Measurements from ENCODE around the gene CRKL. TPM values are rescaled to one million over a fixed set of nuclear protein-coding genes. Genes with fewer than 3 reads are reported as not detected.

Gene CRKL
- total RNA-seq, 1 donor from 2014 or later: 59.1 TPM

DNA sequence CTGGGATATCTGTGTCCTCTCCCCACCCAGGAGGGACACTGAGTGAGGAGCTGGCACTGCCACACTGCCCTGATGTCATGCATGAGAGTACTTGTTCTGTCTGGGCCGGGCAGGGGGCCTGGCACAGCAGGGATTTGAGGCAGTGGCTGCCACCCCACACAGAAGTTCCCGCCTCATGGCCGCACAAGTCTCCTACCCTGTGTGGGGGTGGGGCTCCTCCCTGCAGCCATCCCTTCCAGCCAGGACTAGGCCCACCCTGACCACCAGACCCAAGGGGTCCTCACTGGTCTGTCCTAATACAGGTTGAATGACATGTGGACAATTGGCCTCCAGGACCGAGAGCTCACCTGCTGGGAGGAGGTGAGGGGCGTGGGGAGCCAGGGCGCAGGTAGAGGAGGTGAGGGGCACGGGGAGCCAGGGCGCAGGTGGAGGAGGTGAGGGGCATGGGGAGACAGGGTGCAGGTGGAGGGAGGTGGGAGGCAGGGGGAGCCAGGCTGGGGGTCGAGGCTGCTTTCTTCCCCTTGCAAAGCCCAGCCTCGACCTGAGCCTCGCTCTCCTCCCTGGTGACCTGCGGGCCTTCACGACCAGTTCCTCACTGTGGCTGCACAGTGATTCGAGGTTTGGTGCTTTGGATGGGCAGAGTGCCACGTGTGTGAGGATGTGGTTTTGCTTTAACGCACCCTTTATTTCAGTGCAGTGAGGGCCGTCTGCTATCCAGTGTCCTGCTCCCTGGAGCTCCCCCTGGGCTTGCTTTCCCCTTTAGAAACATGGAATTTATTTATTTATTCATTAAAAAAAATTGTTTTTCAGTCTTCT is 72.3 kb downstream of the CRKL start:
- no peak overlapping the region for H3K27ac Mint-ChIP-seq (ENCODE audit: unreplicated experiment)
- TF ChIP-seq, protein P1, sequence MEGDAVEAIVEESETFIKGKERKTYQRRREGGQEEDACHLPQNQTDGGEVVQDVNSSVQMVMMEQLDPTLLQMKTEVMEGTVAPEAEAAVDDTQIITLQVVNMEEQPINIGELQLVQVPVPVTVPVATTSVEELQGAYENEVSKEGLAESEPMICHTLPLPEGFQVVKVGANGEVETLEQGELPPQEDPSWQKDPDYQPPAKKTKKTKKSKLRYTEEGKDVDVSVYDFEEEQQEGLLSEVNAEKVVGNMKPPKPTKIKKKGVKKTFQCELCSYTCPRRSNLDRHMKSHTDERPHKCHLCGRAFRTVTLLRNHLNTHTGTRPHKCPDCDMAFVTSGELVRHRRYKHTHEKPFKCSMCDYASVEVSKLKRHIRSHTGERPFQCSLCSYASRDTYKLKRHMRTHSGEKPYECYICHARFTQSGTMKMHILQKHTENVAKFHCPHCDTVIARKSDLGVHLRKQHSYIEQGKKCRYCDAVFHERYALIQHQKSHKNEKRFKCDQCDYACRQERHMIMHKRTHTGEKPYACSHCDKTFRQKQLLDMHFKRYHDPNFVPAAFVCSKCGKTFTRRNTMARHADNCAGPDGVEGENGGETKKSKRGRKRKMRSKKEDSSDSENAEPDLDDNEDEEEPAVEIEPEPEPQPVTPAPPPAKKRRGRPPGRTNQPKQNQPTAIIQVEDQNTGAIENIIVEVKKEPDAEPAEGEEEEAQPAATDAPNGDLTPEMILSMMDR (IDR thresholded peaks at IDR 0.05; ENCODE audit: unreplicated experiment): no peak

DNA sequence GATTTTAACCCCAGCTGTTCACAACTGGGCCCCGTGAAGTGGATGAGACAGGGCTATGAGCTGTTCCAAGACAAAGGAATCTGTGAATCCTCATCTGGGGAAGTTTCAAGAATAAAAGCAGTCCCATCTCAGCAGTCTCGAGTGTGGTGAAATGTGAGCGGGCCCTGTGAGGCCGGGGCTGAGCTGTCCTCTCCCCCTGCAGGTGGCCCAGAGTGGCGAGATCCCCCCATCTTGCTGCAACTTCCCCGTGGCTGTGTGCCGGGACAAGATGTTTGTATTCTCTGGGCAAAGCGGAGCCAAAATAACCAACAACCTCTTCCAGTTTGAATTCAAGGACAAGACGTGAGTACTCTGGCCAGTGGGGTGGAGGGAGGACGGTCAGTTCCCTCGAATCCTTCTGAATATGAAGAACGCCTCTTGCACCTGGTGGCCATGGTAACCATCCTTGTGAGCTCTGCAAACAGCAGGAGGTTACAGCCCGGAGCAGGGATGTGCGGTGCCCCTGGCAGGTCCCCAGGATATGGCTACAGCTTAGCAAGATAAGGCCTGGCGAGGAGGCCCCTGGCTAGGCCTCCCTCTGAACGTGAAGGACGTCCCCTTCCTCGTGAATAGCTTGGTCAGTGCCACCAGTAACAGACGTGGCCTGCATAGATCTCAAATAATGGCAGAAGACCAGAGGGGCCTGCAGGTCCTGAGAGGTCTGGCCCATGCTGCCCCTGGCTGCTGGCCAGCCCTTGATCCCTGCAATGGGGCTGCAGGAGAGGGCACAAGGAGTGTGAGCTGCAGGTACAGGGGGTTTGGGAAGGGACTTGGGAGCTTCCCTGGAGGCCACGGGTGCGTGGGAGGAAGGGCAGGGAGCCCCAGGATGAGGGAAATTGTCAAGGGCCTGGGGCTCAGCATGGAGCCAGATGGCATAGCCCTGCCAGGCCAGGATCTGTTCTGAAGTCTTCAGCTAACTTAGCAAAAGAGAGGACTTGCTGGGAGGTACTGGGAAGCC is 73.3 kb downstream of the CRKL start:
- no peaks in the 10 kb centered on the region for H3K9me3 Mint-ChIP-seq (ENCODE audit: unreplicated experiment)
- TF ChIP-seq, protein P1 (IDR thresholded peaks at IDR 0.05; ENCODE audit: unreplicated experiment): no peak
- peaks cover 22% of the 10 kb centered on the region for H3K36me3 Mint-ChIP-seq (ENCODE audit: low read depth, unreplicated experiment)
- H3K27ac Mint-ChIP-seq (ENCODE audit: unreplicated experiment): no peak overlapping the region
- peaks cover 8% of the 10 kb centered on the region for H3K27me3 Mint-ChIP-seq (ENCODE audit: unreplicated experiment)
- no peak overlapping the region for H3K4me3 Mint-ChIP-seq (ENCODE audit: unreplicated experiment)
- DNase-seq (ENCODE audit: low spot score): no peak
- no peaks in the 10 kb centered on the region for H3K4me1 Mint-ChIP-seq (ENCODE audit: unreplicated experiment)

More for the DNA sequence above, 72.3 kb downstream of the CRKL start:
- H3K9me3 Mint-ChIP-seq (ENCODE audit: unreplicated experiment): no peaks in the 10 kb centered on the region
- no peaks in the 10 kb centered on the region for H3K4me1 Mint-ChIP-seq (ENCODE audit: unreplicated experiment)
- H3K4me3 Mint-ChIP-seq (ENCODE audit: unreplicated experiment): no peak overlapping the region
- DNase-seq (ENCODE audit: low spot score): no peak
- H3K27me3 Mint-ChIP-seq (ENCODE audit: unreplicated experiment): peaks cover 8% of the 10 kb centered on the region
- H3K36me3 Mint-ChIP-seq (ENCODE audit: low read depth, unreplicated experiment): peaks cover 18% of the 10 kb centered on the region

DNA sequence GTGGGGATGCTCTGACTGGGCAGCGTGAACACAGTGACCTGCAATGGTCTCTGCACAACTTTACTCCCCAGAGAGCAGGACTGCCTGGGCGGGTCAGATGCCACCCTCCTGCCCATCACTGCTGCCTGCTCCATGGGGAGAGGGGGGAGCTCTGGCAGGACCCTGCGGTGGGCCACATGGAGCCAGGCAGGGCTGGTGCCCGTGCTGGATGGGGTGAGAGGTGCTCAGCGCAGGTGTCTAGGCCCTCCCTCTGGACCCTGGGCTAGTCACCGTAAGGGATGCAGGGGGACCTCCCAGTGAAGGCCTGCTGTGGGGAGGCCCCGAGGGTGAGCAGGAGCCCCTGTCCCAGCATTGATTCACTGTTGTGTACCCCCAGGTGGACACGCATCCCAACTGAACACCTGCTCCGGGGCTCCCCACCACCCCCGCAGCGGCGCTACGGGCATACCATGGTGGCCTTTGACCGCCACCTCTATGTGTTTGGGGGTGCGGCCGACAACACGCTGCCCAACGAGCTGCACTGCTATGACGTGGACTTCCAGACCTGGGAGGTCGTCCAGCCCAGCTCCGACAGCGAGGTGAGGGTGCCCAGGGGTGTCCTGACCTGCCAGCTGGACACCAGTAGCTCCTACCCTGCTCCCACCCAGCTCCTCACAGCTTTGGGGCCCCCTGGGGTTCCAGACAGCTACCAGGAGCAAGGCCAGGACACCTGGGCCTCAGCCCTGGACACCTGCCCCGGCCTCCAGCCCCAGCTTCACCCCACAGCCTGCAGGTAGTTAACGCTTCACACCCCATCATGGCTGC is 74.2 kb downstream of the CRKL start:
- H3K4me1 Mint-ChIP-seq (ENCODE audit: unreplicated experiment): no peaks in the 10 kb centered on the region
- peaks cover 22% of the 10 kb centered on the region for H3K36me3 Mint-ChIP-seq (ENCODE audit: low read depth, unreplicated experiment)
- no peaks in the 10 kb centered on the region for H3K9me3 Mint-ChIP-seq (ENCODE audit: unreplicated experiment)
- peaks cover 10% of the 10 kb centered on the region for H3K27me3 Mint-ChIP-seq (ENCODE audit: unreplicated experiment)
- H3K27ac Mint-ChIP-seq (ENCODE audit: unreplicated experiment): no peak overlapping the region
- no peak for DNase-seq (ENCODE audit: low spot score)
- no peak overlapping the region for H3K4me3 Mint-ChIP-seq (ENCODE audit: unreplicated experiment)
- TF ChIP-seq, protein P1 (IDR thresholded peaks at IDR 0.05; ENCODE audit: unreplicated experiment): no peak

DNA sequence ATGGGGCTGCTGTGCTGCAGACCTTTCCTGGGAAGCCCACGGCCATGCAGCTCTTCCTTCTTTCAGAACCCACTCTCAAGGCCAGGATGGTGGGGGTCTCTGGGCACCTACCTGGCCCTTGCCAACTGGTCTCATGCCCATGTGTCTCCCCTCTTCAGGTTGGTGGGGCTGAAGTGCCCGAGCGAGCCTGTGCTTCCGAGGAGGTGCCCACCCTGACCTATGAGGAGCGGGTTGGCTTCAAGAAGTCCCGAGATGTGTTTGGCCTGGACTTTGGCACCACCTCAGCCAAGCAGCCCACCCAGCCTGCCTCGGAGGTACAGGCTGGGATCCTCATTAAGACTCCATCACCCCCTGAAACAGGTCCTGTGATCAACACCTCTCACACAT is 74.8 kb downstream of the CRKL start:
- Mint-ChIP-seq H3K27me3 (ENCODE audit: unreplicated experiment) (peaks cover 10% of the 10 kb centered on the region), H3K9me3 (ENCODE audit: unreplicated experiment) (no peaks in the 10 kb centered on the region), H3K27ac (ENCODE audit: unreplicated experiment) (no peak overlapping the region), H3K4me1 (ENCODE audit: unreplicated experiment) (no peaks in the 10 kb centered on the region), H3K36me3 (ENCODE audit: low read depth, unreplicated experiment) (peaks cover 20% of the 10 kb centered on the region), H3K4me3 (ENCODE audit: unreplicated experiment) (no peak overlapping the region)
- TF ChIP-seq, protein P1 (IDR thresholded peaks at IDR 0.05; ENCODE audit: unreplicated experiment): no peak
- no peak for DNase-seq (ENCODE audit: low spot score)

All from endothelial cell (in vitro differentiated cells).